NCI-H1694 (cell line): Measurements from ENCODE around the gene CTRB1.
"Not testable (repeated sequence)": the region's sequence is repeated elsewhere in the genome, so short reads cannot be mapped to it uniquely, and the experiment has no call there.

Experiments used
- DNase-seq: peaks from one replicate; lab custom pipeline; 2025; lab: John Stamatoyannopoulos, UW

Gene CTRB1

GRCh38 chr16:75256696-75257343 is 38.0 kb downstream of the CTRB1 start:
- no peak for DNase-seq

- DNase-seq = no peak
Measured at GRCh38 chr16:75257886-75258806, 39.4 kb downstream of the CTRB1 start.

- DNase-seq = no peak
Measured at GRCh38 chr16:75258807-75259141, 40.0 kb downstream of the CTRB1 start.

DNA sequence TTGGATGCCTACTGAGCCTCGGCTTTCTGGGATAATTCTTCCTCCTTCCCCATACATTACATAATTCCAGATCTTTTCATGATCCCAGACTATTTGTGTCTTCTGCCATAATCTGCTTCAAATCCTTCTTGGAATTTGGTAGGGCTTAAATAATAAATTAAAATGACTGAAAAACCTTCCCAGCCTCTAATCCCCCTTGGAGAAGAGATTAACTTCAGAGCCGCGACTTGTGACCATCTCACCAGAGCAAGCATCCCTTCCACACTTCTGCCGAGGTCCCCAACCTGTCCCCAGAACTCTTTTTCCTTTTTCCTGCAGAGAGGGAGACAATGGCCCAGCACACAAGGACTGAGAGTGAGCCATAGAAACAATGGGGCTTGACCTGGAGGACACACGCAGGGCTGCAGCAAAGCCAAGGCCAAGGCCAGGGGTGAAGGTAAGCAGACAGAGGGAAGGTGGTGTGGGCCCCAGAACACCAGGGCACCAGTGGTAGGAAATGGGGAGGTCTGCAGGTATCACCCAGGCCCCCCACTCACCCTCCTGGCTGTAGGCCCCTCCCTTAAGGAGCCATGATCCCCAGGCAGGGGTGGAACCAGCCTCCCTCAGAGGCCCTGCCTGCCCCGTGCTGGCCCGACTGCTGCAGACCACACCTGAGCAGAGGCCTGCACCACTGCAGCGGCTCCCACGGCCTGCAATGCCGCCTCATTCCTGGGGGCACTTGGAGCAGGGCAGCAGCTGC is 42.2 kb downstream of the CTRB1 start:
- no peak for DNase-seq

GRCh38 chr16:75261590-75262078 is 42.8 kb downstream of the CTRB1 start:
- no peak for DNase-seq

- DNase-seq = no peak
Measured at GRCh38 chr16:75262104-75262799, 43.5 kb downstream of the CTRB1 start.

DNA sequence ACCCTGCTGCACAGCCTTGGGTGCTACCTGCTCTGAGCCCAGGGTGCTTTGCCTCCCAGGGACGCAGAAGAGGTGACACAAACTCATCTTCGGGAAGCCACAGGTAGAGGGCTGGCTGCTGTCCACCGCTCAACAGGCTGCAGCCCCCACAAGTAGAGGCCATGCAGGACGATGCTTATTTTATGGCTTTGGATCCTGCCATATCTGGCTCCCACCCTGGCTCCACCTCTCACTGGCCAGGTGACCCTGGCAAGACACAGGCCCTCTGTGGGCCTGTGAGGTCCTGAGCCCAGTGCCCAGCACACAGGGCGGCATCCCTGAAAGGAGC is 44.0 kb downstream of the CTRB1 start:
- DNase-seq = no peak

GRCh38 chr16:75263291-75263962 is 44.6 kb downstream of the CTRB1 start:
- DNase-seq = no peak

DNA sequence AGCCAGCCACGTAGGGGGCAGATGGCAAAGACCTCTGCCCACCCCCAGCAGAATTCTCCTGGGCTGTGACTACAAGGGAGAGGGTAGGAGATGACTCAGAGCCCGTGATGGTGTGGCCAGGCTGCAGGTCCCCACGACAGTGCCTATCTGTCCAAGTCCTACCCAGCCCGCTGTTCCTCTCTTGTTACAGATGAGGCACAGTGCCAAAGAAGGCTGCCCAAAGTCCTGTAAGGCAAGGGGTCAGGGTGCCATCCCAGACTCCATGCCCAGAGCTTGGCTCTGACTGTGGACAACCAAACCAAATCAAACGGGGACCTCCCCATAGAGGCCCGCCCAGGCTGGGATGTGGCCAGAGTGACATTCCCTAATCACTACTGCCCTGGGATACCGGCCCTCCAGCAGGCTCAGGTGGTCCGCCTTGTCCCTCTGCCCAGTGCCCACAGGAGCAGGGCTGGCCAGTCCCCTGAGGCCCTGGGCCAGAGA is 45.2 kb downstream of the CTRB1 start:
- DNase-seq = no peak

GRCh38 chr16:75264457-75264998 is 45.7 kb downstream of the CTRB1 start:
- no peak for DNase-seq

GRCh38 chr16:75264999-75265910 is 46.5 kb downstream of the CTRB1 start:
- no peak for DNase-seq

DNA sequence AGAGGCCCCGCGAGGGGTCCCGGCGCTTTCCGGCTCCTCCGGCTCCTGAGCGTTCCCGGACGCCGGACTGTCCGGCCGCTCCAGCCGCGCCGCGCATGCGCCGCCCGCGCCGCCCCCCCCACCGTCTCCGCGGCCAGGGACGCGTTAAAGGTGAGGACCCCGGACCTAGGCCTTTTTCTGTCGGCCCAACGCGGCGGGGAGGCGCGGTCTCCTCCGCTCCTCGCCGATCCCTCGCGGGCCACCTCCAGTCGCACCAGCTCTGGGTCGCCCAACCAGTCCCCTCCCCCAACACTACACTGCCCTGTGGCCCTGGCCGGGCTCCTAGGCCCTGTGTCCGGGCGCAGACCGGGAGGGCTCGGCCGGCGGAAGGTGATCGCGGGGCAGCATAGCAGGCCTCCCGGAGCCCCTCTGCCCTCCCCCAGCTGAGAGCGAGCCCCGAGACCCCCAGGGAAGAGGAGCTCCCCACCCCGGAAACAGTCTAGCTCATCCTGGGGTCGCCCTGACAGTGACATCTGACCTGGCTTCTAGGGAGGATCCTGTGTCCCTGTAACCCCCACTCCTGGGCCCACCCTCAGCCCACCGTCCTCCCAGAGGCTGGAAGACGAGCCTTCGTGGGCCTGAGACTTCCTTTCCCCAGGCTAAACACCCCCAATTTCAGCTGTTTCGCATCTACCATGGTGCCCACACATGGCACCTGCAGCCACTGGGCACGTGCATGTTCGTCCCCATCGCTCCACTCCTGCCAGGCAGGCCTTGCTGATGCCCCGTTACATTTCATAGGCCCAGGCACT is 47.3 kb downstream of the CTRB1 start:
- no peak for DNase-seq

DNA sequence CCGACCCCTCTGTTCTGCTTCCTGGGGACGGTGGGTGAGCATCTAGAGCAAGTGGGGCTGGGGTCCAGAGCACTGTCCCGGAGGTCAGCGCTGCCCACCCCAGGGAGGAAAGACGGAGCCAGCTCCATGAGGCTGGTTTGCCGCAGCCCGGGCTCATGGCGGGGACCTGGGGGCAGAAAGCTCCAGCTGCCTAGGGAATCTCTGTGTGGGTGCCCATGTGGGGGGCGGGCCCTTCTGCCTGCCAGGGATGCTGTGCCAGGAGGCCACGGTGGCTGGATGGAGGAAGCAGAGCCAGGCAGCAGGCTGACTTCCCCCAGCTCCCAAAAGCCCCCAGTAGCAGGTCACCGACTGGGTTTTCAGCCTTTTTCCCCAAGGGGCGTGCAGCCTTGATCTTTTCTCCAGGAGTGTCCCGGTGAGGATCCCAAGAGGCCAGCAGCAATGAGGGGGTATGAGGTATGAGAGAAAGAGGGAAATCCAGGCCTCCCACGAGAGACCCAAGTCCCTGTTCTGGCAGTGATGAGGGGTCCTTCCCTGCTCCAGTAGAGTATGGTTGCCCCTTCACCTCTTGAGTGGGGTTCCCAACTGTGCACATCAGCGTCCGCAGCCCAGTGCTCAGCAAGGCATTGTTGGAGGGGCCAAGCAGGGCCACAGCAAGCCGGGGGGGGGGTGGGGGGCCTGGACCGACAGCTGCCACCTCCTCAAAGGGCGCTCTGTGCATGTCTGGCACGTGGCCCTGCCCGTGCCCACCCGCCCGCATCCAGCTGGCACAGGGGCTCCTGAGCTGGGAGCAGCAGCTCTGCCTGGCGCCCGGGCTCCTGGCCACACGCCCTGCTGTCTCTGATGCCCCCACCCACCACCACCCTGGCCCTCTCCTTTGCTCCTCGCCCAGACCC is 48.2 kb downstream of the CTRB1 start:
- peak; percentile 58 for DNase-seq

DNA sequence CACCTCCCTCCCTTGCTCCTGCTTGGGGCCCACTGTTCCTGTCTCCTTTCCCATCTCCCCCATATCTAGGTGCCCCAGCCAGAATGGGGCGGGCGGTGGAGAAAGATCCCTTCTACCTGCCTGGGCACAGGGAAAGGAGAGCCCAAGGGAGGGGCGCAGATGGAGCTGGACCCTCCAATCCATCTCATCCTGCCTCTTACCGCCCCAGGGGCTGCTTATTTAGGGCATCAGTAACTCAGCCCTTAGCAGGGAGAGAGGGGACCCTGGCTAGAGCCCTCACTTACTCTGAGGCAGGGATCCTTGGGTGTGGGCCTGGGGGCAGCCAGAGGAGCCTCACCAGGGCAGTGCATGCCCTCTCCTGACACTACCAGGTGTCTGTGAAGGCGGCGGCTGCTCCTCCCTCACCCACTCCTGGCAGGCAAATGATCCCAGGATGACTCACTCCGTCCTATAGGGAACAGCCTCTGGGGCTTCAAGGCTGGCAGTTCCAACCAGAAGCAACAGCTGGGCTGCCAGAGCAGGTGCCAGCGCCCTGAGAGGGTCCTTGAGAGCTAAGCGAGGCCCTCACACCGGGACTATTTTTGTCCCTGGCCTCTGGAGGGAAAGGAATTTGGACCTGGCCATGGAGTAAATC is 49.0 kb downstream of the CTRB1 start:
- peak; percentile 81 for DNase-seq

DNA sequence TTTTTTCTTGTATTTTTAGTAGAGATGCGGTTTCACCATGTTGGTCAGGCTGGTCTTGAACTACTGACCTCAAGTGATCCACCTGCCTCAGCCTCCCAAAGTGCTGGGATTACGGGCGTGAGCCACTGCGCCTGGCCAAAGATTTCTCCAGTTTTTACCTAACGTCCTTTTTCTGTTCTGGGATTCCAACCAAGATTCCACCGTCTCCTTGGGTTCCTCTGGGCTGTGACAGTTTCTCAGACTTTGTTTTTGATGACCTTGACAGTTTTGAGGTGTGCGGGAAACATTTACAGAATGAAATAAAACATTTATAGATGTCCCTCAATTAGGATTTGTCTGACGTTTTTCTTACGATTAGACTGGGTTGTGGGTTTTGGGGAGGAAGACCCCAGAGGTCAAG is 50.6 kb downstream of the CTRB1 start:
- not testable (repeated sequence) for DNase-seq

GRCh38 chr16:75271441-75272096 is 52.8 kb downstream of the CTRB1 start:
- no peak for DNase-seq

DNA sequence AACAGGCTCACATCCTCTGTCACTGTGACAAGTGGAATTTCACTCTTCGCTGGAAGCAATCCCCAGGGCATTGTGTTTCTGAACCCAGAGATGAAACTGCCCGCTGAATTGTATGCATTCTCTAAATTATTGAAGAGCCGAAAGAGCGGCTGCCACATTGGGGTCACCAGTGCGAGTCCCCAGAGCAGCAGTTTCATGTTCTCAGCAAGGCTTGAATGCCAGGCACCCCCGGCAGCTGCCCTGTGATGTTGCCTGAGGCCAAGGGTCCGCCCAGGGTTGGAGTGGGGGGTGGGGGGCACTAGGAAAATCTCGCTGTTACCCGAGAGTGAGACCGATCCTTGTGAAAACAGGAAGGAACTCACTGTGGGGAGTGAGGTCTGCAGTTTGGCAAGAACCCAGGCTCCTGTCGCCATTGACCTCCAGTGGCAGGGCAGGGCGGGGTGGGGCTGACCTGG is 53.3 kb downstream of the CTRB1 start:
- no peak for DNase-seq
